ENCODE data around the gene CARS1.

The CARS1 gene

DNA sequence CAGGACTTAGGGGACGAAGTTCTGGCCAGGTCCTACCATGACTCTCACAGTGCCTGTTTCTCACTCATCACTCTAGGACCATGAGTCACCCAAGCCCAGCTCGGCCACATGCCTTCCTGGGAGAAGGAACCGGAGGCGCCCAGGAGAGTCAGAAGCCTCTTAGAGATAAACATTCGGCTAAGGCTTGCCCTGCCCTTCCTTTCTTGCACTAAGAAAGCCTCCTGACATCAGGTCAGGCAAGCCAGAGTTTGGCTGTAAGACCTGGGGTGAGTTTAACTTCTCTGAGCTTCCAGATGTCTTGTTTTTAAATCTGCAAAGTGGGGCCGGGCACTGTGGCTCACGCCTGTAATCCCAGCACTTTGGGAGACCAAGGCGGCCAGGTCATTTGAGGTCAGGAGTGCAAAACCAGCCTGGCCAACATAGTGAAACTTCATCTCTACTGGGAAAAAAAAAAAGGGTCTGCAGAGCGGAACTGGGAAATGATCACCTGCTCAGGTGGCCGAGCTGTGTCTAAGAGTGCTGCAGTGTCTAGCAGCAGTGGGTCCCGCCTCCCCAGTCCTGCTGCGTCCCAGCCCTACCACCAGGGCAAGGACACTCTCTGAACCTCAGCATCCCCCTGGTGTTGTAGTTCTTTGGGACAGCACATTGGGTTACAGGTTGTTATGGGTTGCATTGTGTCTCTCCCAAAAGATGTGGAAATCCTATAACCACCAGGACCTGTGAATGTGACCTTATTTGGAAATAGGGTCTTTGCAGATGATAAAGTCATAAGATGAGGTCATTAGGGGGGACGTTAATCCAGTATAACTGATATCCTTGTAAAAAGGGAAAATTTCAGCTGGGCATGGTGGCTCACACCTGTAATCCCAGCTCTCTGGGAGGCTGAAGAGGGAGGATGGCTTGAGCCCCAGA lies 1.8 kb upstream of the CARS1 start:
- no peak for DNase-seq (ENCODE audit: low spot score)

DNA sequence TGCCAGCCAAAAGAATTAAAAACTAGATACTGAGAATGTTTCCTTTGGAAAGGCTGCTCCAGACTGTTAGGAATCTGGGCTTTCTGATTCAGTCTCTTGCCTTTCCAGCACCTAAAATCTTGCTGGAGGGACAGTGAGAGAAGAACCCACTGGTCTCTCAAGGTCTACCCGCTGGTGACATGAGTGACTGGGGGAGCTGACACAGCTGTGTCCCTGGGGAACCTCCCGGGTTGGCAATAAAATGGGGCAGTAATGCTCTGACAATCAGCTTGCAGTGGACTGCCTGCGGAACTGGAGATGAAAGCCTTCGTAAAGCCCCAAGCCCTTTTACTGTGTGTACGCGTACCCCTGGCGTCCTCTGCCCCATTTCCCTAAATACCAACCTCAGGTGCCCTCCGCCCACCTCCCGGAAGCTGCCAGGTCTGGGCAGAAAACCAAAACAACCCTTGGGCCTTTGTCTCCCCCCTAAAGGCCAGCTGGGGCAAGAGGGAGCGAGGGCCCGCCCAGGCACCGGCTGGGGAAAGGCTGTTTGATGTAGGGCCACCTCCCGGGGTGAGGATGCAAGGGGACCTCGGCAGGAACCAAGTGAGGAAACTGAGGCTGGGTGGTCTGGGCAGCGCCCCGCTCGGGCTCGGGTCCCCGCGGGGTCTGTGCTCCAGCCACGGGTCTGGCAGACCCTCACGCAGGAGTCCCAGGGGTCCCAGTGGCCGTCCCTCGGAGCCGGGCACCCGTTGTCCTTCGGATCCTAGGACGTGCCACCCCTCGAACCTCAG lies 741 bp downstream of the CARS1 start:
- DNase-seq (ENCODE audit: low spot score) = no peak

- no peak for DNase-seq (ENCODE audit: low spot score)
These were observed 1.3 kb downstream of the CARS1 start for GRCh38 chr11:3055891-3056290.

DNA sequence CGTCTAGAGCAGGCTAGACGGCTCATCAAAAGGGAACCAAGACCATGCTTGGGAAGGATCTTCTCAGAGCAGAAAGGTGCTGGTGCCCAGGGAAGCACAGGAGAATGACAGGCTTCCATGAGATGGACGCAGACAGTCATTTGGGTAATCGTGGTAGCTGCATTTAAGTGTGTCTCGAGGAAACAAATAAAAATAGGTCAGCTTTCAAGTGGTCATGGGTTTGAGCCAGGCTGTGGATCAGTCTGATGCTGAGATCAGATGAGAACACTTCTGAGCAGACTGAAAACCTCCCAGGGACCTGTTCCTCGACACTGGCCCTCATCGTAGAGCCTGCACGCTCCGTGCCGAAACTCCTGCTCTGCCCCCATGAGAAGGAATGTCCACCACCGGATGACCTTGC lies 4.7 kb downstream of the CARS1 start:
- no peak for DNase-seq (ENCODE audit: low spot score)

DNA sequence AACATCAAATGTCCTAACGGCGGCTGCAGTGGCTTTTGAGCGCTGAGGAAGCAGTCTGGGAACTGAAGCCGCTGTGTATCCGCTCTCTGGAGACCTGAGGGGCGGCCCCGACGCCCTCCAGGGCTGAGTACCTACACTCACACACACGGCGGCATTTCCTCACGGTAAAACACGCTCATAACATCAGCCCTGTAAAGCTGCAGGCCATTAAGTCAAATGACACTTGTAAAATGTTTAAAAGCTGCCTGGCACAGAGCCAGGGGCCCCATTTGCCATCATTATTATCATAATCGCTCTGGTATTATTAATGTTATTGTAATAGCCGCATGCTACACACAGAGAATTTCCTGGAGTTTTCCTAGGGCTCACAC lies 5.1 kb downstream of the CARS1 start:
- no peak for DNase-seq (ENCODE audit: low spot score)

- DNase-seq (ENCODE audit: low spot score) = no peak
These were observed 5.8 kb downstream of the CARS1 start for GRCh38 chr11:3051196-3052108.

DNA sequence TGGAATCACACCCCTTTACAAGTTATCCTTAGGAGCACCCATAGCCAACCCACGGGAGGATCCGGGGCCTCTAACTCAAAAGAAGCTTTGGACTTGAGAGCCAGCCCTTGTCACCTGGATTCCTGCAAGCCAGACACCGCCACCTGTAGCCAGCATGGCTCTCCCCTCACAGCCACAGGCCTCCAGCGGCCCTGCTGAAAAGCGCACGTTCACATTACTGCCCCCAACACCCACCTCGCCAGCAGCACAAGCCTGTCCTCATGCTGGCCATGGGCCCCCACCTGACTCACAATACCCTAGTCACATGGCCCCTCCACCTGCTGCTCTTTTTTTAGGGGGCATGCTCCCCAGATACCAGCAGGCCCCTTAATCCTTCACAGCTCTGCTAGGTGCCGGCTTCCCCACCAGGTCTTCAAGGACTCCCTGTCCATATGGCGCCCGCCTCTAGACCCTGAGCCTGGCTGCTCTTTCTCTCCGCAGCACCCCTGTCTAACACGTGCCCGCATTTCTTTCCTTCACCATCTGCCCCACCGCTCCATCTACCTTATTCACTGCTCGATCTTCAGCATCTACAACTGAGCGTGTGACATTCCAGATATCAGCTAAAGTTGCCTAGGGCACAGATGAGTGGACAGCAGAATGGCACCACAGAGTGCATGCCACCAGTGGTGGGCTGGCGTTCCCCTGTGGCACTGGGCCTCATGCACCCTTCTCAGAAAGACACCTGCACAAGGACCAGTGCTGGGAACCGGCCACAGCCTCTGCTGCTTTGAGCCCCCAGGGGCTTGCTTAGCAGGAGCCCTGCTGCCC lies 6.6 kb downstream of the CARS1 start:
- no peak for DNase-seq (ENCODE audit: low spot score)

DNA sequence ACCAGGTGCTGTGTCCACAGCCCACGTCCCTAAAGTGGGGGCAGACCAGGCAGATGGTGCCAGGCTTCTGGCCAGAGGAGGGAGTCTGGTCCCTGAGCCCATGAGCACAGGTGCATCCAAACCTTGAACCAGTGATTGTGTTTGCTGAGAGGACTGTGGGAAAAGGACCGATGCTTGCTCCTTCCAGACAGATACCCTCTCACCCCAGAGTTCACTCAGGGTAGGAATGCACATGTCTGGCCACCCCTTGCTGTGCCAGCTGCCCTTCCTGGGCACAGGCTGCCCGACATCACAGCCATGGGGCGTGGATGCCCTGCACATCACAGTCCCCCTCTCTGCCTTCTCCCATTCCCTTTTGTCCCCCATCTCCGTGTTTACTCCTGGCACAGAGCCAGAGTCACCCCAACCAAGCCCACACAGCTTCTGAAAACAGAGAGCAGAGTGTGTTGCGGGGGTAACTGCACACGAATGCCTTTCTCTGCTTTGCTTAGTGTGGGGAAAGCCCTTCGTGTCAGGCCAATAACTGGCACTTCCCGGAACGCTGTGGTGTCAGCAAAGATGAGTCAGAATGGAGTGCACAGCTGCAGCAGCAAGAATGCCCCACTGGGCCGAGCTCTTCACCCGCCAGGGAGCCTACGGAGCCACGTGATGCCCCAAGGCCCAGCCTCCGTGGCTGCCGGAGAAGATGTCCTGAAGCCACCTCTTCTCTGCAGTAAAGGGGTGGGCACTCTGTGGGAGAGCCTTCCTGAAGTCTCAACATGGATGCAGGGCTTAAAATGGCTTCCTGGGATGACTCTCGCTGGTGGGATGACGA lies 7.6 kb downstream of the CARS1 start:
- no peak for DNase-seq (ENCODE audit: low spot score)

DNA sequence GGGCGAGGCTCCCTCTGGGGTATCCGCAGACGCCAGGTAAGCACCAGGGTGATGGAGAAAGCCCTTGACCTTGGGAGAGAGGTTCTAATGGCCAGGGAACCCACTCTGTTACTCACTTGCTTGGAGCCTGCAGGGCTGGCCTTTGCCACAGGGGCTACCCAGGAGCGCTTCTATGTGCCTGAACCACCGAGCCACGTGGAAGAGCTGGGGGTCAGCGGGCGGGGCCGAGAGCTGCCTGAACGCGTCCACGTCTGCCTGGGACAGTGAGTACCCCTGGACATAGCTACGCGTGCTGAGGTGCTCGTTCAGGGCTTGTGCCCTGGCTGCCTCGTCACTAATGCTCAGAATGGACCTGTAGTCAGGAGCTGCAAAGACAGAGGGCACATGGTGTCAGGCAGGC lies 9.6 kb downstream of the CARS1 start:
- DNase-seq (ENCODE audit: low spot score) = no peak

GRCh38 chr11:3046641-3047040 lies 10.6 kb downstream of the CARS1 start:
- no peak for DNase-seq (ENCODE audit: low spot score)

GRCh38 chr11:3046190-3046589 lies 11.0 kb downstream of the CARS1 start:
- peak; percentile 61 for DNase-seq (ENCODE audit: low spot score)

GRCh38 chr11:3044915-3045314 lies 12.3 kb downstream of the CARS1 start:
- DNase-seq (ENCODE audit: low spot score) = no peak

DNA sequence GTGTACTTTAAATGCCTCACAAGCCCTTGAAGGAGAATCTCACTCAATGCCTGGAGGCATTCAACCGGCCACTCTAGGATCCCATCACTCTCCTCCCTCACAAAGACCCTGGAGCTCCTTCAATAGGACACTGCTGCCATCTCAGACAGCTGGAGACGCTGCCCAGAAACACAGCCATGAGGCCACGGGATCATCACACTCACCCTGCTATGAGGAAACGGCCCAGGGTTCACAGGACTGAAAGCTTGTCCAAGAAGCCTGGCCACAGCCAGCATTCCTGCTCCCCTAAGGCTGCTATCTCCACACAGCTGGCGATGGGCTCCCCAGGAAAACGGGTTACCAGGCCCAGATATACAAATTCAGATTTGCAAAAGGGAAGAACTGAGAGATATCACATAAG lies 13.2 kb downstream of the CARS1 start:
- no peak for DNase-seq (ENCODE audit: low spot score)

DNA sequence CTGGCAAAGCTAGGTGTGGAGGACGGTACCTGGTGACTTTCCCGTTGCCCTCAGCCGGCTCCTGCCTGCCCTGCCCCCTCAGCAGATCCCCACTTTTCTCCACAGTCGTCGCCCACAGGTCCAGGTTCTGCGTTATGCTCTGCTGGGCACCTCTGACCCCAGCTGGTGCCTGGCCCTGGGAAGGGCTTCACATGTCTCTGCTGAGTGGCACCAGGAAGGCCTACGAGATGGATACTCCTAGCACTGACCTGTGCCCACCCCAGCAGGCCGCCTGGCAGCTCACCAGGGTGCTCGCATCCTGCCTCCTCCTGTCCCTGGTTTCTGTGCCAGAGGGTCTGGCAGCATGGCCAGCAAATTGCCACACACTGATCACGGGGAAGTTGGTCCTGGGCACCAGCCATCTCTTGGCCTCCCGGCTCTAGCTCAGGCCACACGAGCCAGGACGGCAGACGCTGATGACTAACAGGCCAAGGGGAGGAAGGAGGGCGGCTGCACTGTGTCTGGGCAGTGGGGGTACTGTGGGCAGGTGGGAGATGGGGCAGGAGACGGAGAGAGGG lies 13.8 kb downstream of the CARS1 start:
- DNase-seq (ENCODE audit: low spot score) = no peak

DNA sequence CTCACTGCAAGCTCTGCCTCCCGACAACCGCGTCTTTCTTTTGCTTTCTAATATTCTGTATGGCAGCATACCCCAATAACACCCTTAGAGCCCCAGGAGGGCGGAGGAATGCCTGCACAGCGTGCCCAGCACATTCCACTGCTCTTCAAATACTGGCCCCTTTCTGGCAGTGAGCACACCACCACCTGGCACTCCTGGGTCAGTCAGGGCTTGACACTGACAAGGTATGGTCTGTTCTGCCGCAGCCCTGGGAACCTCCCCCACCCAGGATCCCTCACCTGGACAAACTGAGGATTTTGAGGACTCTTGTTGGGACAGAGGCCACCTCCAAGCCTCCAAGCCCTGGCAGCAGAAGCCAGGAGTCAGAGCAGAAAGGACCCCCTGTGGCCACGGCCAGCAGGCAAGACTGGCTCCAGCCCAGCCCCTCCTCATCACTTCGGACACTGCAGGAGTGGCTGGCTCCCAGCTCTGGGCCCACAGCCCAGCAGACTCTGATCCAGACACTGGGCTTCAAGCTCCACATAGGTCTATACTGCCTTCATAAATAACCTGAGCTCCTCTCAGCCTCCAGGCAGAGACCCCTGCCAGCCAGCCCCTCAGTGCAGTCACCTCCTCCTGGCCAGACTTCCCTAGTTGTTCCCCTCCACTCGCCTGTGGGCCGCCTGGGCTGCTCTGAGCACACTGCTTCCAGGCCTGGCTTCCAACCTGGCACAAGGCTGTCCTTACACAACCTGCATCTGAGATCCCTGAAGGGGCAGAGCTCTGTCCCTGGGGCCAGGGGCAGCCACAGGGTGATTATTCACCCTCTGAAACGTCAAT lies 14.5 kb downstream of the CARS1 start:
- no peak for DNase-seq (ENCODE audit: low spot score)

DNA sequence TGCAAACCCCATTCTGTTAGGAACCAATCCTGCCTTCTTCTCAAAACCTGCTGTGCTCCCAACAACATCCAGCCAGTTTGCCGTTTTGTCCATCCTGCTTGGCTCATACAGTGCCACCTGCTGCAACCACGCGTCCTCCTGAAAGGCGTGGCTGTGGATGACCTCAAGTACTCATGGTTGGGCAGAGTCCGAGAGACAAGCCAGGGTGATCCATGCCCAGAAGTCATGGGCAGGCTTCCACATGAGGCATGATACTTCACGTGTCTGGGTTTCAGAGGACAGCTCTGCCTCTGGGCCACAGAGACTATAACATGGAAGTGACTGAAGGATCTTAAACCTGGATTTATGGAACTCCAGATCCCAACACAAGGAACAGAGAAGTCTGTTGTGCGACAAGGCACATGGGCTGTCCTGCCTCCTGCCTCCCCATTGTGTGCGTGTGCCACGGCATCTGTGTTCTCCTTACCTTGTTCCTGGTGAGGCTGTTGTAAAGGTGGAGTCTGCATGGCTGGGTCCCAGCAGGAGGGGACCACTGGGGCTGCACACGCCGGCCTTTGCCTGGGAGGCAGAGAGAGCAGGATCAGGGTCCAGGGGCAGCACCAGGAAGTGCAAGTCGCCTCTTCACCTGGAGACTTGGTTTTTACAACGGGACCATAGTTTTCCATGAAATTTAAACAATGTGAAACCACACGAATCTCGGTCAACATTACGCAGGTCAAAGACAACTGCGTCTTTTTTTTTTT lies 15.4 kb downstream of the CARS1 start:
- no peak for DNase-seq (ENCODE audit: low spot score)

GRCh38 chr11:3040881-3041280 lies 16.3 kb downstream of the CARS1 start:
- no peak for DNase-seq (ENCODE audit: low spot score)

- DNase-seq (ENCODE audit: low spot score) = no peak
These were observed 19.3 kb downstream of the CARS1 start for GRCh38 chr11:3037945-3038271.

Data from ecto neural progenitor cell (in vitro differentiated cells).